Activated naive CD8-positive, alpha-beta T cell treated with anti-CD3 and anti-CD28 coated beads, Interleukin-2, amount 10 ng/mL, durations not matched to agents 7 days and 5 days (primary cell): ENCODE results near the gene CCDC57. TPM values are rescaled to one million over a fixed set of nuclear protein-coding genes. Genes with fewer than 3 reads are reported as not detected.

Experiments used
- ATAC-seq: fragments of 150-1000 bp; cut with Tn5 transposase; one replicate; pipeline ENCODE4 v1.10.0; 2021; ENCODE audit warnings: low read depth, moderate library complexity
- POLR2A ChIA-PET: fragments of 350-600 bp; sonication (Branson Sonifier 250); formaldehyde crosslinking; loops from one replicate; lab custom pipeline; 2021; ENCODE audit warnings: antibody characterized with exemption; lab: Charles Lee
- DNase-seq: peaks from one replicate; pipeline ENCODE4 v3.0.0; 2021
- H3K27ac Mint-ChIP-seq: one replicate; pipeline ENCODE4 v1.8.0; 2022; ENCODE audit warnings: mild to moderate bottlenecking, mixed read lengths
- H3K27me3 Mint-ChIP-seq: one replicate; pipeline ENCODE4 v1.8.0; 2022; ENCODE audit warnings: mild to moderate bottlenecking, moderate library complexity, mixed read lengths
- H3K36me3 Mint-ChIP-seq: one replicate; pipeline ENCODE4 v1.8.0; 2021; ENCODE audit warnings: mild to moderate bottlenecking, mixed read lengths
- H3K4me1 Mint-ChIP-seq: one replicate; pipeline ENCODE4 v1.8.0; 2021; ENCODE audit warnings: mixed read lengths
- H3K4me3 Mint-ChIP-seq: one replicate; pipeline ENCODE4 v1.8.0; 2022; ENCODE audit warnings: mild to moderate bottlenecking, moderate library complexity, mixed read lengths
- H3K9me3 Mint-ChIP-seq: one replicate; pipeline ENCODE4 v1.8.0; 2021; ENCODE audit warnings: mixed read lengths
- total RNA-seq, 2 experiments: library from RNA; stranded (reverse); gene quantifications; one replicate each; pipeline ENCODE4 v1.2.3, GENCODE V29; 2021

The CCDC57 gene
- total RNA-seq, 2 experiments from 2014 or later: 79.5 to 81.7 TPM

GRCh38 chr17:82113941-82114340 is 98.7 kb downstream of the CCDC57 start:
- no peak overlapping the region for H3K4me3 Mint-ChIP-seq

GRCh38 chr17:82113422-82113821 is 99.2 kb downstream of the CCDC57 start:
- peaks cover 2% of the 10 kb centered on the region for H3K36me3 Mint-ChIP-seq
- DNase-seq: no peak
- POLR2A ChIA-PET: interaction anchor here (0.7 kb wide), 1 partner anchor 13 kb away, joined by 3 read pairs; no protein-coding TSS in a partner anchor
- H3K4me1 Mint-ChIP-seq: peaks cover 4% of the 10 kb centered on the region
- H3K9me3 Mint-ChIP-seq: no peaks in the 10 kb centered on the region
- H3K4me3 Mint-ChIP-seq: no peak overlapping the region
- no peak overlapping the region for H3K27ac Mint-ChIP-seq
- no peak for ATAC-seq
- H3K27me3 Mint-ChIP-seq: no peaks in the 10 kb centered on the region

More at GRCh38 chr17:82113941-82114340, 98.7 kb downstream of the CCDC57 start:
- Mint-ChIP-seq H3K4me1 (peaks cover 4% of the 10 kb centered on the region), H3K27me3 (no peaks in the 10 kb centered on the region), H3K36me3 (no peaks in the 10 kb centered on the region), H3K27ac (no peak overlapping the region), H3K9me3 (no peaks in the 10 kb centered on the region)
- ATAC-seq: no peak
- POLR2A ChIA-PET: interaction anchor here (0.7 to 1.3 kb wide), 2 partner anchors 8 to 13 kb away, joined by 3 read pairs; no protein-coding TSS in a partner anchor
- no peak for DNase-seq

GRCh38 chr17:82112914-82113311 is 99.7 kb downstream of the CCDC57 start:
- Mint-ChIP-seq H3K4me3 (no peak overlapping the region), H3K27ac (no peak overlapping the region), H3K36me3 (peaks cover 3% of the 10 kb centered on the region), H3K9me3 (no peaks in the 10 kb centered on the region), H3K4me1 (peaks cover 4% of the 10 kb centered on the region), H3K27me3 (no peaks in the 10 kb centered on the region)
- ATAC-seq (no peak), DNase-seq (no peak)
- POLR2A ChIA-PET: no interaction called here

- no peaks in the 10 kb centered on the region for H3K27me3 Mint-ChIP-seq
- peaks cover 3% of the 10 kb centered on the region for H3K36me3 Mint-ChIP-seq
- POLR2A ChIA-PET: no interaction called here
Measured at GRCh38 chr17:82112181-82112913, 100.3 kb downstream of the CCDC57 start.

GRCh38 chr17:82110298-82110697 is 102.3 kb downstream of the CCDC57 start:
- Mint-ChIP-seq H3K9me3 (no peaks in the 10 kb centered on the region), H3K27me3 (no peaks in the 10 kb centered on the region), H3K4me1 (peaks cover 13% of the 10 kb centered on the region), H3K4me3 (no peak overlapping the region), H3K36me3 (peaks cover 3% of the 10 kb centered on the region), H3K27ac (peak overlapping the region; percentile 42)
- ATAC-seq (peak; percentile 13), DNase-seq (no peak)
- POLR2A ChIA-PET: interaction anchor here (1.6 kb wide), 1 partner anchor 17 kb away, joined by 4 read pairs; no protein-coding TSS in a partner anchor

More at GRCh38 chr17:82112181-82112913, 100.3 kb downstream of the CCDC57 start:
- Mint-ChIP-seq H3K27ac (no peak overlapping the region), H3K9me3 (no peaks in the 10 kb centered on the region), H3K4me1 (peaks cover 4% of the 10 kb centered on the region), H3K4me3 (no peak overlapping the region)
- ATAC-seq (no peak), DNase-seq (no peak)

- DNase-seq: no peak
- no peak overlapping the region for H3K4me3 Mint-ChIP-seq
Measured at GRCh38 chr17:82108961-82109475, 103.6 kb downstream of the CCDC57 start.

GRCh38 chr17:82108496-82108945 is 104.1 kb downstream of the CCDC57 start:
- ATAC-seq: no peak
- no peaks in the 10 kb centered on the region for H3K9me3 Mint-ChIP-seq
- H3K4me1 Mint-ChIP-seq: peaks cover 17% of the 10 kb centered on the region
- peak overlapping the region; percentile 1 for H3K27ac Mint-ChIP-seq
- peaks cover 3% of the 10 kb centered on the region for H3K36me3 Mint-ChIP-seq
- POLR2A ChIA-PET: no interaction called here
- no peaks in the 10 kb centered on the region for H3K27me3 Mint-ChIP-seq
- no peak for DNase-seq
- H3K4me3 Mint-ChIP-seq: no peak overlapping the region

More at GRCh38 chr17:82108961-82109475, 103.6 kb downstream of the CCDC57 start:
- Mint-ChIP-seq H3K27ac (no peak overlapping the region), H3K36me3 (peaks cover 3% of the 10 kb centered on the region), H3K27me3 (no peaks in the 10 kb centered on the region), H3K9me3 (no peaks in the 10 kb centered on the region), H3K4me1 (peaks cover 17% of the 10 kb centered on the region)
- POLR2A ChIA-PET: interaction anchor here (1.6 kb wide), 1 partner anchor 18 kb away, joined by 4 read pairs; no protein-coding TSS in a partner anchor
- ATAC-seq: no peak

- Mint-ChIP-seq H3K9me3 (no peaks in the 10 kb centered on the region), H3K27ac (peak overlapping the region; percentile 1), H3K36me3 (peaks cover 3% of the 10 kb centered on the region), H3K4me1 (peaks cover 17% of the 10 kb centered on the region), H3K4me3 (no peak overlapping the region), H3K27me3 (no peaks in the 10 kb centered on the region)
- ATAC-seq: no peak
- DNase-seq: no peak
- POLR2A ChIA-PET: interaction anchor here (3.4 kb wide), 1 partner anchor 14 kb away, joined by 29 read pairs; no protein-coding TSS in a partner anchor
Measured at GRCh38 chr17:82108038-82108437, 104.6 kb downstream of the CCDC57 start.

GRCh38 chr17:82107341-82107860 is 105.2 kb downstream of the CCDC57 start:
- Mint-ChIP-seq H3K9me3 (no peaks in the 10 kb centered on the region), H3K27ac (peak overlapping the region; percentile 48), H3K4me3 (no peak overlapping the region), H3K36me3 (peaks cover 3% of the 10 kb centered on the region), H3K27me3 (no peaks in the 10 kb centered on the region), H3K4me1 (peaks cover 17% of the 10 kb centered on the region)
- POLR2A ChIA-PET: interaction anchor here (1.5 to 3.4 kb wide), 3 partner anchors 14 to 77 kb away, joined by 6 to 29 read pairs (median 7); partner anchors contain the start of genes GPS1, RAC3 and RFNG
- DNase-seq (no peak), ATAC-seq (no peak)

- peaks cover 17% of the 10 kb centered on the region for H3K4me1 Mint-ChIP-seq
- H3K27me3 Mint-ChIP-seq: no peaks in the 10 kb centered on the region
- H3K4me3 Mint-ChIP-seq: peak overlapping the region; percentile 89
- no peak for DNase-seq
- POLR2A ChIA-PET: interaction anchor here (1.0 to 3.4 kb wide), 13 partner anchors 8 to 235 kb away, joined by 3 to 29 read pairs (median 6); partner anchors contain the start of genes CENPX, DUS1L, FASN and GPS1
- H3K27ac Mint-ChIP-seq: peak overlapping the region; percentile 94
- ATAC-seq: no peak
- H3K9me3 Mint-ChIP-seq: no peaks in the 10 kb centered on the region
- peaks cover 3% of the 10 kb centered on the region for H3K36me3 Mint-ChIP-seq
Measured at GRCh38 chr17:82106688-82107305, 105.8 kb downstream of the CCDC57 start.

- peaks cover 3% of the 10 kb centered on the region for H3K36me3 Mint-ChIP-seq
- H3K4me1 Mint-ChIP-seq: peaks cover 17% of the 10 kb centered on the region
- H3K4me3 Mint-ChIP-seq: peak overlapping the region; percentile 89
- peak; percentile 87 for ATAC-seq
- no peaks in the 10 kb centered on the region for H3K27me3 Mint-ChIP-seq
- peak overlapping the region; percentile 94 for H3K27ac Mint-ChIP-seq
- DNase-seq: peak; percentile 75
- POLR2A ChIA-PET: interaction anchor here (0.5 to 3.4 kb wide), 14 partner anchors 8 to 234 kb away, joined by 3 to 29 read pairs (median 5); partner anchors contain the start of genes CENPX, DUS1L, FASN and GPS1
- no peaks in the 10 kb centered on the region for H3K9me3 Mint-ChIP-seq
Measured at GRCh38 chr17:82105882-82106687, 106.6 kb downstream of the CCDC57 start.

- Mint-ChIP-seq H3K4me3 (peak overlapping the region; percentile 89), H3K27me3 (no peaks in the 10 kb centered on the region), H3K4me1 (peaks cover 16% of the 10 kb centered on the region), H3K36me3 (peaks cover 3% of the 10 kb centered on the region), H3K27ac (peak overlapping the region; percentile 94), H3K9me3 (no peaks in the 10 kb centered on the region)
- DNase-seq: no peak
- POLR2A ChIA-PET: interaction anchor here (1.0 to 3.4 kb wide), 10 partner anchors 7 to 233 kb away, joined by 3 to 29 read pairs (median 6); partner anchors contain the start of genes CENPX, DUS1L, FASN and LRRC45
- ATAC-seq: no peak
Measured at GRCh38 chr17:82105417-82105881, 107.2 kb downstream of the CCDC57 start.
